H1 (cell line): ENCODE data around the gene PRELID2. TPM values are rescaled to one million over a fixed set of nuclear protein-coding genes. Genes with fewer than 3 reads are reported as not detected.

Experiments
- CTCF ChIA-PET: fragments of 300-600 bp; sonication (Branson Sonifier 250); formaldehyde crosslinking; loops from one replicate; lab custom pipeline; 2021; ENCODE audit not compliant: partially characterized antibody; lab: Charles Lee
- POLR2A ChIA-PET: fragments of 300-600 bp; sonication (Branson Sonifier 250); formaldehyde crosslinking; loops from one replicate; lab custom pipeline; 2021; ENCODE audit warnings: inconsistent platforms; ENCODE audit not compliant: partially characterized antibody; lab: Charles Lee
- DNase-seq, 2 experiments: peaks; one replicate each; pipeline versions ENCODE4 v3.0.0 to v3.0.0-alpha.2; 2010 to 2022; ENCODE audit warnings: low spot score in 2 of 2, low read depth in 1 of 2, mixed read lengths in 1 of 2
- FAIRE-seq: peaks from 2 replicates; lab custom pipeline; 2011; peaks lifted over from hg19 to GRCh38; lab: Jason Lieb, UNC
- H2AFZ ChIP-seq: 2 replicates; pipeline ENCODE4 v1.8.1; 2012; ENCODE audit warnings: low read length, inconsistent platforms
- H2AK5ac ChIP-seq: 2 replicates; pipeline ENCODE4 v1.6.1; 2013; ENCODE audit warnings: low read depth, low read length
- H2BK120ac ChIP-seq: replicated peaks from 2 replicates; pipeline ENCODE3; 2013; ENCODE audit warnings: low read depth, low read length, inconsistent platforms
- H2BK12ac ChIP-seq: 2 replicates; pipeline ENCODE4 v1.6.1; 2013; ENCODE audit warnings: low read depth, low read length
- H2BK15ac ChIP-seq: 2 replicates; pipeline ENCODE4 v1.6.1; 2013; ENCODE audit warnings: low read length
- H2BK20ac ChIP-seq: 2 replicates; pipeline ENCODE4 v1.6.1; 2013; ENCODE audit warnings: low read length
- H2BK5ac ChIP-seq: 2 replicates; pipeline ENCODE4 v1.6.1; 2013; ENCODE audit warnings: low read depth, low read length
- H3K14ac ChIP-seq: 2 replicates; pipeline ENCODE4 v1.6.1; 2013; ENCODE audit warnings: inconsistent platforms; ENCODE audit not compliant: insufficient read length
- H3K18ac ChIP-seq: 2 replicates; pipeline ENCODE4 v1.6.1; 2013; ENCODE audit warnings: low read length; ENCODE audit errors: extremely low read depth
- H3K23ac ChIP-seq: 2 replicates; pipeline ENCODE4 v1.6.1; 2013; ENCODE audit warnings: inconsistent platforms; ENCODE audit not compliant: insufficient read length
- H3K23me2 ChIP-seq: 2 replicates; pipeline ENCODE4 v1.6.1; 2013; ENCODE audit warnings: low read depth, low read length
- H3K27ac ChIP-seq: 2 replicates; pipeline ENCODE4 v1.6.1; 2011; ENCODE audit warnings: low read depth, low read length, inconsistent platforms
- H3K27me3 ChIP-seq, 4 experiments: replicated peaks in 1 of 4; 1 replicate in 1 of 4; 2 replicates in 3 of 4; pipeline versions ENCODE4 v1.6.1 to v1.8.1; 2011 to 2013; ENCODE audit warnings: low read length in 3 of 4, mild to moderate bottlenecking in 3 of 4, inconsistent platforms in 2 of 4, mixed read lengths in 2 of 4, moderate library complexity in 1 of 4; ENCODE audit not compliant: control insufficient read depth in 3 of 4, insufficient read depth in 3 of 4; ENCODE audit errors: extremely low read depth in 1 of 4
- H3K36me3 ChIP-seq, 4 experiments: 2 replicates each; pipeline versions ENCODE4 v1.6.1 to v1.8.1; 2011 to 2013; ENCODE audit warnings: mild to moderate bottlenecking in 4 of 4, low read length in 3 of 4, moderate library complexity in 2 of 4, control low read depth in 1 of 4, inconsistent platforms in 1 of 4; ENCODE audit not compliant: insufficient read depth in 4 of 4, control insufficient read depth in 2 of 4
- H3K4ac ChIP-seq: replicated peaks from 2 replicates; pipeline ENCODE3; 2013; ENCODE audit warnings: low read length, low read depth, mixed read lengths, inconsistent platforms; ENCODE audit not compliant: insufficient read length
- H3K4me1 ChIP-seq, 4 experiments: replicated peaks in 1 of 4; 1 replicate in 1 of 4; 2 replicates in 3 of 4; pipeline versions ENCODE4 v1.6.1 to v1.8.1; 2011 to 2013; ENCODE audit warnings: low read length in 3 of 4, inconsistent platforms in 2 of 4, mixed read lengths in 1 of 4; ENCODE audit not compliant: insufficient read depth in 4 of 4, control insufficient read depth in 3 of 4
- H3K4me2 ChIP-seq, 2 experiments: 2 replicates each; pipeline versions ENCODE4 v1.6.1 to v1.8.1; 2011 to 2013; ENCODE audit warnings: low read depth in 2 of 2, low read length in 2 of 2, control low read depth in 1 of 2, inconsistent platforms in 1 of 2, mild to moderate bottlenecking in 1 of 2; ENCODE audit not compliant: insufficient read depth in 1 of 2
- H3K4me3 ChIP-seq, 4 experiments: fragments of 200-600, 300-600 bp in 1 of 4; sonication (generic), shearing (Covaris generic), sonication (Bioruptor Twin) in 1 of 4; 2 replicates each; pipeline versions ENCODE4 v1.5.1 to v1.8.1; 2011 to 2016; ENCODE audit warnings: low read length in 4 of 4, low read depth in 3 of 4, control low read depth in 2 of 4, inconsistent platforms in 2 of 4, mild to moderate bottlenecking in 2 of 4, mixed read lengths in 1 of 4, moderate library complexity in 1 of 4; ENCODE audit not compliant: insufficient read depth in 2 of 4; ENCODE audit errors: extremely low read depth in 1 of 4
- H3K56ac ChIP-seq: replicated peaks from 2 replicates; pipeline ENCODE3; 2013; ENCODE audit warnings: low read depth, mild to moderate bottlenecking, mixed read lengths, low read length, inconsistent platforms; ENCODE audit not compliant: insufficient read length
- H3K79me1 ChIP-seq: 2 replicates; pipeline ENCODE4 v1.6.1; 2013; ENCODE audit warnings: low read depth, low read length, control low read depth
- H3K79me2 ChIP-seq, 2 experiments: 2 replicates each; pipeline versions ENCODE4 v1.6.1 to v1.8.1; 2012 to 2013; ENCODE audit warnings: low read length in 2 of 2, mild to moderate bottlenecking in 2 of 2, inconsistent platforms in 1 of 2; ENCODE audit not compliant: insufficient read depth in 2 of 2, control insufficient read depth in 1 of 2
- H3K9ac ChIP-seq, 4 experiments: replicated peaks in 1 of 4; 1 replicate in 1 of 4; 2 replicates in 3 of 4; pipeline versions ENCODE4 v1.6.1 to v1.8.1; 2011 to 2013; ENCODE audit warnings: low read depth in 3 of 4, low read length in 3 of 4, control low read depth in 2 of 4, mild to moderate bottlenecking in 2 of 4, moderate library complexity in 2 of 4, inconsistent platforms in 1 of 4; ENCODE audit errors: extremely low read depth in 1 of 4
- H3K9me3 ChIP-seq, 2 experiments: 2 replicates each; pipeline versions ENCODE4 v1.6.1 to v1.8.1; 2012 to 2013; ENCODE audit warnings: mild to moderate bottlenecking in 2 of 2, moderate library complexity in 2 of 2, control low read depth in 1 of 2, inconsistent platforms in 1 of 2, low read depth in 1 of 2, low read length in 1 of 2, mixed read lengths in 1 of 2; ENCODE audit not compliant: insufficient read depth in 2 of 2
- H4K20me1 ChIP-seq, 2 experiments: replicated peaks in 1 of 2; 2 replicates each; pipeline versions ENCODE3 to v1.8.1; 2011 to 2013; ENCODE audit warnings: inconsistent platforms in 2 of 2, low read length in 2 of 2, mild to moderate bottlenecking in 1 of 2; ENCODE audit not compliant: insufficient read depth in 2 of 2, control insufficient read depth in 1 of 2
- H4K5ac ChIP-seq: 2 replicates; pipeline ENCODE4 v1.6.1; 2013; ENCODE audit warnings: low read length, low read depth, mixed read lengths, inconsistent platforms; ENCODE audit not compliant: insufficient read length
- H4K8ac ChIP-seq: 2 replicates; pipeline ENCODE4 v1.8.0; 2013; ENCODE audit warnings: mild to moderate bottlenecking, moderate library complexity, low read length, inconsistent platforms; ENCODE audit not compliant: insufficient read depth; ENCODE audit errors: extremely low read depth
- H4K91ac ChIP-seq: replicated peaks from 2 replicates; pipeline ENCODE3; 2013; ENCODE audit warnings: low read length, mixed read lengths, inconsistent platforms; ENCODE audit not compliant: insufficient read length
- ATF3 ChIP-seq: IDR thresholded peaks from 2 replicates; pipeline ENCODE4 v1.6.1; 2011; ENCODE audit warnings: low read depth, mild to moderate bottlenecking, low read length; ENCODE audit not compliant: insufficient read depth
- CREB1 ChIP-seq: IDR thresholded peaks from 2 replicates; pipeline ENCODE4 v1.6.1; 2012; ENCODE audit warnings: inconsistent platforms
- EP300 ChIP-seq, 2 experiments: IDR thresholded peaks; 1 replicate in 1 of 2; 2 replicates in 1 of 2; pipeline ENCODE4 v1.6.1; 2011 to 2012; ENCODE audit warnings: low read depth in 2 of 2, low read length in 2 of 2, mild to moderate bottlenecking in 2 of 2, borderline replicate concordance in 1 of 2, inconsistent platforms in 1 of 2, moderate library complexity in 1 of 2
- FOSL1 ChIP-seq: IDR thresholded peaks from 2 replicates; pipeline ENCODE4 v1.6.1; 2011; ENCODE audit warnings: mild to moderate bottlenecking, low read depth, low read length, moderate library complexity; ENCODE audit not compliant: insufficient read depth
- MAFK ChIP-seq: IDR thresholded peaks from 2 replicates; pipeline ENCODE4 v1.6.1; 2012; ENCODE audit warnings: low read depth, mild to moderate bottlenecking, improper control_type of control experiment, low read length
- MAX ChIP-seq: IDR thresholded peaks from 2 replicates; pipeline ENCODE4 v1.6.1; 2012; ENCODE audit warnings: inconsistent platforms
- WGBS, 2 experiments: shearing (Covaris generic) in 1 of 2; methylation state at CpG; one replicate each; pipeline versions ENCODE4 v1.1.6 to v1.1.7; 2013 to 2015; ENCODE audit warnings: low lambda C conversion rate in 2 of 2, mixed read lengths in 2 of 2, inconsistent platforms in 1 of 2, low coverage in 1 of 2, missing lambda C conversion rate in 1 of 2; ENCODE audit not compliant: insufficient replicate concordance in 2 of 2, insufficient coverage in 1 of 2, insufficient read length in 1 of 2; ENCODE audit errors: extremely low coverage in 1 of 2, missing lambda C conversion rate in 1 of 2; 5-methylcytosine and 5-hydroxymethylcytosine counted together
- polyA plus RNA-seq, 7 experiments: library from polyadenylated mRNA; depleted of rRNA in 3 of 7; stranded (reverse) in 5 of 7; unstranded in 2 of 7; fragments of >200 nt in 5 of 7; fragments of 200-250 nt in 2 of 7; gene quantifications; 1 replicate in 5 of 7; 2 replicates in 1 of 7; 4 replicates in 1 of 7; pipeline versions ENCODE4 v1.2.1 to v1.2.3, GENCODE V29; 2011 to 2013; ENCODE audit warnings: missing spikeins in 2 of 7, mixed read lengths in 2 of 7
- total RNA-seq: library from RNA; stranded (reverse); fragmentation: NEBNext Ultra II Directional; extraction: Animal tissue kit (Norgen Biotek cat#: 25700); gene quantifications from 2 replicates; pipeline ENCODE4 v1.2.1, GENCODE V29; 2021

The PRELID2 gene
- total and polyA plus RNA-seq, 2 of the 8 experiments (the other 6 are each of a cell fraction or from before 2014, with no cell fraction given): 2.2 to 7.8 TPM

- Histone ChIP-seq H3K4me1 (no peaks in the 10 kb centered on the region; a peak in 1 of 7 replicates), H2BK15ac (no peak overlapping the region), H3K23me2 (no peaks in the 10 kb centered on the region), H3K18ac (no peak overlapping the region), H3K4me3 (no peak overlapping the region), H3K79me2 (no peaks in the 10 kb centered on the region), H2BK120ac (no peak overlapping the region), H3K27me3 (no peaks in the 10 kb centered on the region), H3K4ac (no peak overlapping the region), H3K14ac (no peak overlapping the region), H4K5ac (no peak overlapping the region), H2BK12ac (no peak overlapping the region), H3K27ac (no peak overlapping the region), H2BK20ac (no peak overlapping the region), H3K4me2 (no peak overlapping the region), H3K56ac (no peak overlapping the region), H2AK5ac (no peak overlapping the region), H4K8ac (no peak overlapping the region), H3K9me3 (peaks cover 4 to 9% of the 10 kb centered on the region in 2 experiments; a peak in 1 of 4 replicates), H2BK5ac (no peak overlapping the region), H2AFZ (no peak overlapping the region), H4K91ac (no peak overlapping the region), H3K23ac (no peak overlapping the region), H3K36me3 (no peaks in the 10 kb centered on the region), H4K20me1 (no peaks in the 10 kb centered on the region), H3K79me1 (no peaks in the 10 kb centered on the region), H3K9ac (no peak overlapping the region)
- 91% methylated on average over 1 of the region's 1 CpG; no CpG with 5 or more reads in 1 of the 2 experiments for WGBS, 2 experiments
- CTCF ChIA-PET: interaction anchor here (1.2 to 2.2 kb wide), 6 partner anchors 9 to 267 kb away, joined by 3 to 12 read pairs (median 5); no protein-coding TSS in a partner anchor
- TF ChIP-seq MAX (no peak), FOSL1 (no peak), MAFK (no peak), CREB1 (no peak), EP300 (IDR thresholded peaks at IDR 0.05; ENCODE audit: borderline replicate concordance in 1 of 2, low read depth in 2 of 2, low read length in 2 of 2) (no peak), ATF3 (no peak)
- no peak for DNase-seq
- POLR2A ChIA-PET: interaction anchor here (1.5 kb wide), 1 partner anchor 12 kb away, joined by 7 read pairs; no protein-coding TSS in a partner anchor
- FAIRE-seq: no peak
Observed at GRCh38 chr5:145774442-145774841, 60.7 kb downstream of the PRELID2 start.
